Parathyroid adenoma (tissue), 2 donors: ENCODE data around the gene SPATS2L.

Experiments
- H2AFZ ChIP-seq: fragments of 300-600 bp; sonication (generic); one replicate; pipeline ENCODE4 v1.7.0; 2017; ENCODE audit warnings: antibody characterized with exemption, mild to moderate bottlenecking
- H3K27ac ChIP-seq: fragments of 300-600 bp; sonication (generic); one replicate; pipeline ENCODE4 v1.7.0; 2017
- H3K27me3 ChIP-seq: fragments of 300-600 bp; sonication (generic); one replicate; pipeline ENCODE4 v1.7.0; 2017; ENCODE audit warnings: low read length; ENCODE audit not compliant: control insufficient read depth, insufficient read depth
- H3K36me3 ChIP-seq: fragments of 300-600 bp; sonication (generic); one replicate; pipeline ENCODE4 v1.7.0; 2017; ENCODE audit warnings: low read length; ENCODE audit not compliant: control insufficient read depth, insufficient read depth
- H3K4me1 ChIP-seq: fragments of 300-600 bp; sonication (generic); one replicate; pipeline ENCODE4 v1.7.0; 2017; ENCODE audit warnings: control low read depth
- H3K4me2 ChIP-seq: fragments of 300-600 bp; sonication (generic); one replicate; pipeline ENCODE4 v1.7.0; 2017; ENCODE audit warnings: low read length
- H3K4me3 ChIP-seq: fragments of 300-600 bp; sonication (generic); one replicate; pipeline ENCODE4 v1.7.0; 2017; ENCODE audit warnings: low read depth, low read length
- H3K79me2 ChIP-seq: fragments of 300-600 bp; sonication (generic); one replicate; pipeline ENCODE4 v1.7.0; 2017; ENCODE audit warnings: control low read depth
- H3K9ac ChIP-seq: fragments of 300-600 bp; sonication (generic); one replicate; pipeline ENCODE4 v1.7.0; 2017; ENCODE audit warnings: mild to moderate bottlenecking
- H3K9me3 ChIP-seq: fragments of 300-600 bp; sonication (generic); one replicate; pipeline ENCODE4 v1.7.0; 2017; ENCODE audit warnings: low read length; ENCODE audit not compliant: control insufficient read depth
- CTCF ChIP-seq: fragments of 300-600 bp; sonication (generic); IDR thresholded peaks from one replicate; pipeline ENCODE4 v1.7.0; 2017; ENCODE audit warnings: antibody characterized with exemption, mild to moderate bottlenecking
- donor health status: primary hyperparathyroidism.

The SPATS2L gene

DNA sequence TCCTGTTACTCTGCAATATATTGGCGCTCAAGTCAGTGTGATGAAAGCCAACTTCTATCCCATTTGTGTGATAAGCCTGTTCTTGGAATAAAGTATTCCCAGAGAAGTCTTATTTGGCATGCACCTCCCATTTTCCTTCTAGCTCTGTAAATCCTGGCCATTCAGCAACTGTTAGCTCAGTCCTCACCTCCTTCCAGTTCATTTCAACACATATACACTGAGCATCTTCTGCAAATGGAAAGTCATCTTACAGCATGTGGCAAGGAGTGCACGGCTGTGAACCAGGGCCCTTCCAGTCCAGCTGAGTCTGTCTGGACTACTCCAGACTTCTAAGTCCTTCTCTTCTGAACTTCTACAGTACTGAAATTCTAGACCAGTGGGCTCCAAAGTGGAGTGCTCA is 53.1 kb downstream of the SPATS2L start:
- no peaks in the 10 kb centered on the region for H3K27me3 ChIP-seq
- no peaks in the 10 kb centered on the region for H3K9me3 ChIP-seq
- H3K4me2 ChIP-seq = no peak overlapping the region
- H3K4me1 ChIP-seq = peaks cover 30% of the 10 kb centered on the region
- H2AFZ ChIP-seq = no peak overlapping the region
- TF ChIP-seq CTCF = no peak
- no peak overlapping the region for H3K27ac ChIP-seq
- peaks cover 2% of the 10 kb centered on the region for H3K79me2 ChIP-seq
- H3K9ac ChIP-seq = no peak overlapping the region
- no peaks in the 10 kb centered on the region for H3K36me3 ChIP-seq
- H3K4me3 ChIP-seq = no peak overlapping the region

DNA sequence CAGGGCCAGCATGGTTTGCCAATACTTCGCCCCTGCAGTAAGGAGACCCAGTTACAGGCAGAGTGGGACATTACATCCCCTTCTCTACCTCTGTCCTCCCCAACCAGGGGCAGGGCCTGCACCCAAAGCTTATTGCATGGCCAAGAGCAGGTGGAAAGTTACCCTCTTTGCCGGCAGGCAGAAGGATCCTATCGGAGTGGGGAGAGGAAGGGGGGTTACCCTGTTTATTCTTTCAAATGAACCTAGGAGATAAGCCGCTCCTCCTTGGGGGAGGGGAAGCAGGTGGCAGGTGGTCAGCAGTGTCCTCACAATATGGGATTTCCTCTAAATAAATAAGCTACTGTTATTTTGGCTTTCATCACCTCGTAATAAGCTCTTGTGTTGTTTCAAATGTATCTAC is 53.9 kb downstream of the SPATS2L start:
- no peak overlapping the region for H3K4me3 ChIP-seq
- H3K36me3 ChIP-seq = no peaks in the 10 kb centered on the region
- H3K4me2 ChIP-seq = no peak overlapping the region
- no peaks in the 10 kb centered on the region for H3K27me3 ChIP-seq
- H3K9ac ChIP-seq = no peak overlapping the region
- TF ChIP-seq CTCF = no peak
- H3K9me3 ChIP-seq = no peaks in the 10 kb centered on the region
- peaks cover 31% of the 10 kb centered on the region for H3K4me1 ChIP-seq
- H3K27ac ChIP-seq = no peak overlapping the region
- peak overlapping the region; percentile 25 for H2AFZ ChIP-seq
- peaks cover 2% of the 10 kb centered on the region for H3K79me2 ChIP-seq

DNA sequence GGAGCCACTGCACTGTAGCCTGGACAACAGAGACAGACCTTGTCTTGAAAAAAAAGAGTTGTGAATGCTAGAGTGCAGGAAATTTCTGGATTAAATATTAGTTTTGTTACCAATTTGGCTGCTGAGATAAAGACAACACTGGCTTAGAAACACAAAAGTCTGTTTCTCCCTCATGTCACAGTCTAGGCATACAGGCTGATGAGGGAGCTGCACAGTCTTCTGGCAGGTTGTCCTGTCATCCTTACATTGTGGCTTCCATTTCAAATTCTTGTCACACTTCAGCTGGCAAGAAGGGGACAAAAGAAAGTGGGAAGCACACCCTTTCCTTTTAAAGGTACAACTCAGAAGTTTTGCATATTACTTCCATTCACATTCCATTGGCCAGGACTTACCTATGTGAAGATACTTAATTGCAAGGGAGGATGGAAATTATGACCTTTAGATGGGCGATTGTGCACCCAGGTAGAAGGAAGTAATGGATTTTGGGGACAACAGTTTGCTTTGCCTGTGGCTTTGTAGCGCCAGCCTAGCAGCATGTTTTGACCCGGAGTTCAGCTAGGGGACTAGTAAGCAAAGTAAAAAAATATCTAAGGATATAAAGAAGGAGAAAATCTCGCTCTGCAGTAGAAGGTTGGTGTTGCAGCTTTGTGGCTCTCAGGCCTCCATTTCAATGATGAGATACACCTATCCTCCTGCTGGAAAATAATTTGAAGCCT is 55.9 kb downstream of the SPATS2L start:
- Histone ChIP-seq H3K4me3 (no peak overlapping the region), H3K27me3 (no peaks in the 10 kb centered on the region), H3K27ac (no peak overlapping the region), H3K9me3 (no peaks in the 10 kb centered on the region), H3K79me2 (peaks cover 2% of the 10 kb centered on the region), H3K9ac (no peak overlapping the region), H3K4me1 (peaks cover 39% of the 10 kb centered on the region), H3K36me3 (no peaks in the 10 kb centered on the region), H2AFZ (no peak overlapping the region), H3K4me2 (no peak overlapping the region)
- TF ChIP-seq CTCF = no peak

DNA sequence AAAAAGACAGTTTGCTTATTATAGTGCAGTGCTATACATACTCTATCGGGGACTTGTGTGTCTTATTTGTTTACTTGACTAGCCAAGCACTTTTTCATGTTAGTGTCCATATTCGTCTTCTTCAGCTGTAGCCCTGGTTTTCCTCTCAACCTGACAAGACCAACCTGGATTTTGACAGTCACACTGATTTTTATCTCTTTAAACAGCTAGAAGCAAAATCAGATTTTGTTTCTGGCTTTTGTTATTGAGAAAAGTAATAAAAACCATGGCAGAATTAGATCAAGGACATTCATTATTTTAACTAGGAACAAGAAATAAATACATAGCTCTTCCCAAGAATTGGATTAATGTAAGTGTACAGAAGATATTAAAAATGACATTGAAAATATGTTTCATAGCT is 56.8 kb downstream of the SPATS2L start:
- Histone ChIP-seq H3K4me2 (peak overlapping the region; percentile 27), H3K4me1 (peaks cover 42% of the 10 kb centered on the region), H3K27me3 (no peaks in the 10 kb centered on the region), H3K4me3 (no peak overlapping the region), H3K27ac (peak overlapping the region; percentile 34), H3K79me2 (peaks cover 4% of the 10 kb centered on the region), H3K9ac (no peak overlapping the region), H3K36me3 (no peaks in the 10 kb centered on the region), H2AFZ (peak overlapping the region; percentile 26), H3K9me3 (no peaks in the 10 kb centered on the region)
- no peak for TF ChIP-seq CTCF

DNA sequence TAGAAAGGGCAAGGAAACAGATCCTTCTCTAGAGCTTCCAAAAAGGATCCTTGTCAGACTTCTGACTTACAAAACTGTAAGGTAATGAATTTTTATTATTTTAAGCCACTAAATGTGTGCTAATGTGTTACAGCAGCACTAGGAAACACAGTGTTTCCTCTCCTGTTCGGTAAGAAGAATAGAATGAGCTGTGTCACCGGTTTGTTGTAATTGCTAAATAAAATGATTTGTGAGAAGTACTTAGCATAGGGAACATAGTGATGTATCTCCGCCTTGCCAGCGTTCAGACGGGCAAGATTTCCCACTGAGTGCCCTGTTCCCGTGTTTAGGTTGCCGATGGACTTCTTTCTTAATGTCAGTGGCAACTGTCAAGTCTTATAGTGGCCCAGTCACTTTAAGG is 57.6 kb downstream of the SPATS2L start:
- peaks cover 42% of the 10 kb centered on the region for H3K4me1 ChIP-seq
- no peak overlapping the region for H3K4me3 ChIP-seq
- H3K9ac ChIP-seq = no peak overlapping the region
- peak overlapping the region; percentile 26 for H2AFZ ChIP-seq
- peaks cover 5% of the 10 kb centered on the region for H3K79me2 ChIP-seq
- no peaks in the 10 kb centered on the region for H3K9me3 ChIP-seq
- peak overlapping the region; percentile 34 for H3K27ac ChIP-seq
- TF ChIP-seq CTCF = no peak
- no peaks in the 10 kb centered on the region for H3K27me3 ChIP-seq
- peak overlapping the region; percentile 27 for H3K4me2 ChIP-seq
- H3K36me3 ChIP-seq = no peaks in the 10 kb centered on the region
